ENCODE results near the gene FLOT1. TPM values are rescaled to one million over a fixed set of nuclear protein-coding genes. Genes with fewer than 3 reads are reported as not detected.

FLOT1 gene
- total and polyA plus RNA-seq, 9 of the 15 experiments (the other 6 are each of a cell fraction or from before 2014, with no cell fraction given): 11.7 to 149 (median 118) TPM

GRCh38 chr6:30719791-30720737, 22.4 kb downstream of the FLOT1 start, which contains the start of gene TUBB (continued):
- TF ChIP-seq, protein P1, sequence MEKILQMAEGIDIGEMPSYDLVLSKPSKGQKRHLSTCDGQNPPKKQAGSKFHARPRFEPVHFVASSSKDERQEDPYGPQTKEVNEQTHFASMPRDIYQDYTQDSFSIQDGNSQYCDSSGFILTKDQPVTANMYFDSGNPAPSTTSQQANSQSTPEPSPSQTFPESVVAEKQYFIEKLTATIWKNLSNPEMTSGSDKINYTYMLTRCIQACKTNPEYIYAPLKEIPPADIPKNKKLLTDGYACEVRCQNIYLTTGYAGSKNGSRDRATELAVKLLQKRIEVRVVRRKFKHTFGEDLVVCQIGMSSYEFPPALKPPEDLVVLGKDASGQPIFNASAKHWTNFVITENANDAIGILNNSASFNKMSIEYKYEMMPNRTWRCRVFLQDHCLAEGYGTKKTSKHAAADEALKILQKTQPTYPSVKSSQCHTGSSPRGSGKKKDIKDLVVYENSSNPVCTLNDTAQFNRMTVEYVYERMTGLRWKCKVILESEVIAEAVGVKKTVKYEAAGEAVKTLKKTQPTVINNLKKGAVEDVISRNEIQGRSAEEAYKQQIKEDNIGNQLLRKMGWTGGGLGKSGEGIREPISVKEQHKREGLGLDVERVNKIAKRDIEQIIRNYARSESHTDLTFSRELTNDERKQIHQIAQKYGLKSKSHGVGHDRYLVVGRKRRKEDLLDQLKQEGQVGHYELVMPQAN (IDR thresholded peaks at IDR 0.05; ENCODE audit: borderline replicate concordance): peak; percentile 28; the same call in 1 of the 2 replicates
- TF ChIP-seq ARID2 (IDR thresholded peaks at IDR 0.05) (no peak), ZNF280A (IDR thresholded peaks at IDR 0.05; ENCODE audit: low read depth, partially characterized antibody) (no peak), MYC (IDR thresholded peaks at IDR 0.05; ENCODE audit: low read depth, low read length) (peak; percentile 84), MYC (CRISPR knock-in tag; IDR thresholded peaks at IDR 0.05; ENCODE audit: borderline replicate concordance, low read depth) (no peak), HDAC8 (tag; IDR thresholded peaks at IDR 0.05) (no peak), ZEB2 (IDR thresholded peaks at IDR 0.05) (peak; percentile 19; the same call in 1 of the 2 replicates), TARDBP (IDR thresholded peaks at IDR 0.05) (peak; percentile 77; the same call in 1 of the 2 replicates), RBFOX2 (IDR thresholded peaks at IDR 0.05; ENCODE audit: low read depth, low read length) (peak; percentile 96), GATAD2B (IDR thresholded peaks at IDR 0.05; ENCODE audit: borderline replicate concordance) (no peak; the same call in 1 of the 2 replicates), HMG20B (CRISPR knock-in tag; IDR thresholded peaks at IDR 0.05) (no peak), TAF9B (IDR thresholded peaks at IDR 0.05; ENCODE audit: partially characterized antibody) (peak; percentile 94), POLR2A (conservative IDR thresholded peaks at IDR 0.05) (peak; percentile 99), BCL6 (CRISPR knock-in tag; IDR thresholded peaks at IDR 0.05) (no peak), ZNF24 (IDR thresholded peaks at IDR 0.05) (no peak), SREBF2 (CRISPR knock-in tag; IDR thresholded peaks at IDR 0.05) (no peak), ZSCAN29 (IDR thresholded peaks at IDR 0.05) (no peak), PTRF (tag; IDR thresholded peaks at IDR 0.05) (no peak), GTF2F1 (IDR thresholded peaks at IDR 0.05; ENCODE audit: low read depth, low read length) (peak; percentile 96)
- TF ChIP-seq, protein P2, sequence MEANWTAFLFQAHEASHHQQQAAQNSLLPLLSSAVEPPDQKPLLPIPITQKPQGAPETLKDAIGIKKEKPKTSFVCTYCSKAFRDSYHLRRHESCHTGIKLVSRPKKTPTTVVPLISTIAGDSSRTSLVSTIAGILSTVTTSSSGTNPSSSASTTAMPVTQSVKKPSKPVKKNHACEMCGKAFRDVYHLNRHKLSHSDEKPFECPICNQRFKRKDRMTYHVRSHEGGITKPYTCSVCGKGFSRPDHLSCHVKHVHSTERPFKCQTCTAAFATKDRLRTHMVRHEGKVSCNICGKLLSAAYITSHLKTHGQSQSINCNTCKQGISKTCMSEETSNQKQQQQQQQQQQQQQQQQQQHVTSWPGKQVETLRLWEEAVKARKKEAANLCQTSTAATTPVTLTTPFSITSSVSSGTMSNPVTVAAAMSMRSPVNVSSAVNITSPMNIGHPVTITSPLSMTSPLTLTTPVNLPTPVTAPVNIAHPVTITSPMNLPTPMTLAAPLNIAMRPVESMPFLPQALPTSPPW (CRISPR knock-in tag; IDR thresholded peaks at IDR 0.05): peak; percentile 95
- TF ChIP-seq, protein P3, sequence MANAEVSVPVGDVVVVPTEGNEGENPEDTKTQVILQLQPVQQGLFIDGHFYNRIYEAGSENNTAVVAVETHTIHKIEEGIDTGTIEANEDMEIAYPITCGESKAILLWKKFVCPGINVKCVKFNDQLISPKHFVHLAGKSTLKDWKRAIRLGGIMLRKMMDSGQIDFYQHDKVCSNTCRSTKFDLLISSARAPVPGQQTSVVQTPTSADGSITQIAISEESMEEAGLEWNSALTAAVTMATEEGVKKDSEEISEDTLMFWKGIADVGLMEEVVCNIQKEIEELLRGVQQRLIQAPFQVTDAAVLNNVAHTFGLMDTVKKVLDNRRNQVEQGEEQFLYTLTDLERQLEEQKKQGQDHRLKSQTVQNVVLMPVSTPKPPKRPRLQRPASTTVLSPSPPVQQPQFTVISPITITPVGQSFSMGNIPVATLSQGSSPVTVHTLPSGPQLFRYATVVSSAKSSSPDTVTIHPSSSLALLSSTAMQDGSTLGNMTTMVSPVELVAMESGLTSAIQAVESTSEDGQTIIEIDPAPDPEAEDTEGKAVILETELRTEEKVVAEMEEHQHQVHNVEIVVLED (CRISPR knock-in tag; IDR thresholded peaks at IDR 0.05): no peak
